ENCODE measurements around the gene PSG6. TPM values are rescaled to one million over a fixed set of nuclear protein-coding genes. Genes with fewer than 3 reads are reported as not detected.
"Not testable (repeated sequence)": the region's sequence is repeated elsewhere in the genome, so short reads cannot be mapped to it uniquely, and the experiment has no call there.

The PSG6 gene
- total RNA-seq, 1 donor from 2014 or later: not detected

- not testable (repeated sequence) for DNase-seq (ENCODE audit: low spot score in 2 of 2, unreplicated experiment in 2 of 2); H3K36me3 Mint-ChIP-seq; H3K27ac Mint-ChIP-seq; H3K4me1 Mint-ChIP-seq; H3K27me3 Mint-ChIP-seq (ENCODE audit: low read depth); H3K4me3 Mint-ChIP-seq
- peaks cover 66% of the 10 kb centered on the region for H3K9me3 Mint-ChIP-seq
Observed at GRCh38 chr19:42913516-42913915, 4.2 kb downstream of the PSG6 start.

- peaks cover 66% of the 10 kb centered on the region for H3K9me3 Mint-ChIP-seq
- H3K36me3 Mint-ChIP-seq; H3K4me3 Mint-ChIP-seq; H3K27ac Mint-ChIP-seq; DNase-seq (ENCODE audit: low spot score in 2 of 2, unreplicated experiment in 2 of 2); H3K27me3 Mint-ChIP-seq (ENCODE audit: low read depth); H3K4me1 Mint-ChIP-seq: not testable (repeated sequence)
Observed at GRCh38 chr19:42912941-42913340, 4.8 kb downstream of the PSG6 start.

GRCh38 chr19:42911731-42912130, 6.0 kb downstream of the PSG6 start:
- not testable (repeated sequence) for H3K36me3 Mint-ChIP-seq; H3K27ac Mint-ChIP-seq; H3K4me3 Mint-ChIP-seq; DNase-seq (ENCODE audit: low spot score in 2 of 2, unreplicated experiment in 2 of 2); H3K4me1 Mint-ChIP-seq; H3K27me3 Mint-ChIP-seq (ENCODE audit: low read depth)
- peaks cover 72% of the 10 kb centered on the region for H3K9me3 Mint-ChIP-seq

GRCh38 chr19:42906162-42906561, 11.5 kb downstream of the PSG6 start:
- not testable (repeated sequence) for H3K4me1 Mint-ChIP-seq; H3K36me3 Mint-ChIP-seq; H3K27me3 Mint-ChIP-seq (ENCODE audit: low read depth); DNase-seq (ENCODE audit: low spot score in 2 of 2, unreplicated experiment in 2 of 2); H3K27ac Mint-ChIP-seq; H3K4me3 Mint-ChIP-seq
- H3K9me3 Mint-ChIP-seq: peaks cover 83% of the 10 kb centered on the region

GRCh38 chr19:42900561-42900960, 17.1 kb downstream of the PSG6 start:
- not testable (repeated sequence) for H3K27ac Mint-ChIP-seq; DNase-seq (ENCODE audit: low spot score in 2 of 2, unreplicated experiment in 2 of 2); H3K36me3 Mint-ChIP-seq; H3K4me1 Mint-ChIP-seq; H3K27me3 Mint-ChIP-seq (ENCODE audit: low read depth); H3K4me3 Mint-ChIP-seq
- peaks cover 77% of the 10 kb centered on the region for H3K9me3 Mint-ChIP-seq

GRCh38 chr19:42899674-42900073, 18.0 kb downstream of the PSG6 start:
- H3K4me3 Mint-ChIP-seq; H3K27me3 Mint-ChIP-seq (ENCODE audit: low read depth); H3K27ac Mint-ChIP-seq; DNase-seq (ENCODE audit: low spot score in 2 of 2, unreplicated experiment in 2 of 2); H3K36me3 Mint-ChIP-seq; H3K4me1 Mint-ChIP-seq: not testable (repeated sequence)
- H3K9me3 Mint-ChIP-seq: peaks cover 72% of the 10 kb centered on the region

GRCh38 chr19:42899110-42899509, 18.6 kb downstream of the PSG6 start:
- not testable (repeated sequence) for H3K27me3 Mint-ChIP-seq (ENCODE audit: low read depth); H3K27ac Mint-ChIP-seq; DNase-seq (ENCODE audit: low spot score in 2 of 2, unreplicated experiment in 2 of 2); H3K4me1 Mint-ChIP-seq; H3K4me3 Mint-ChIP-seq; H3K36me3 Mint-ChIP-seq
- H3K9me3 Mint-ChIP-seq: peaks cover 69% of the 10 kb centered on the region

GRCh38 chr19:42898656-42899055, 19.0 kb downstream of the PSG6 start:
- not testable (repeated sequence) for H3K36me3 Mint-ChIP-seq; H3K4me3 Mint-ChIP-seq; DNase-seq (ENCODE audit: low spot score in 2 of 2, unreplicated experiment in 2 of 2); H3K4me1 Mint-ChIP-seq; H3K27me3 Mint-ChIP-seq (ENCODE audit: low read depth); H3K27ac Mint-ChIP-seq
- H3K9me3 Mint-ChIP-seq: peaks cover 66% of the 10 kb centered on the region

GRCh38 chr19:42897729-42898128, 20.0 kb downstream of the PSG6 start:
- peaks cover 63% of the 10 kb centered on the region for H3K9me3 Mint-ChIP-seq
- H3K36me3 Mint-ChIP-seq, H3K4me1 Mint-ChIP-seq: not testable (repeated sequence)

GRCh38 chr19:42890446-42890845, 27.2 kb downstream of the PSG6 start:
- H3K27ac Mint-ChIP-seq: not testable (repeated sequence)

More at GRCh38 chr19:42897729-42898128, 20.0 kb downstream of the PSG6 start:
- not testable (repeated sequence) for H3K27me3 Mint-ChIP-seq (ENCODE audit: low read depth); DNase-seq (ENCODE audit: low spot score in 2 of 2, unreplicated experiment in 2 of 2); H3K4me3 Mint-ChIP-seq; H3K27ac Mint-ChIP-seq

GRCh38 chr19:42887876-42888445, 29.7 kb downstream of the PSG6 start:
- DNase-seq (ENCODE audit: low spot score in 2 of 2, unreplicated experiment in 2 of 2); H3K36me3 Mint-ChIP-seq; H3K27me3 Mint-ChIP-seq (ENCODE audit: low read depth); H3K27ac Mint-ChIP-seq; H3K4me3 Mint-ChIP-seq; H3K4me1 Mint-ChIP-seq: not testable (repeated sequence)
- peaks cover 69% of the 10 kb centered on the region for H3K9me3 Mint-ChIP-seq

More at GRCh38 chr19:42890446-42890845, 27.2 kb downstream of the PSG6 start:
- H3K9me3 Mint-ChIP-seq: peaks cover 56% of the 10 kb centered on the region
- H3K4me3 Mint-ChIP-seq; H3K4me1 Mint-ChIP-seq; H3K27me3 Mint-ChIP-seq (ENCODE audit: low read depth); DNase-seq (ENCODE audit: low spot score in 2 of 2, unreplicated experiment in 2 of 2); H3K36me3 Mint-ChIP-seq: not testable (repeated sequence)

GRCh38 chr19:42882730-42883129, 35.0 kb downstream of the PSG6 start:
- DNase-seq (ENCODE audit: low spot score in 2 of 2, unreplicated experiment in 2 of 2); H3K36me3 Mint-ChIP-seq; H3K4me1 Mint-ChIP-seq; H3K27me3 Mint-ChIP-seq (ENCODE audit: low read depth); H3K4me3 Mint-ChIP-seq; H3K27ac Mint-ChIP-seq: not testable (repeated sequence)
- peaks cover 79% of the 10 kb centered on the region for H3K9me3 Mint-ChIP-seq

GRCh38 chr19:42882010-42882409, 35.7 kb downstream of the PSG6 start:
- not testable (repeated sequence) for H3K4me1 Mint-ChIP-seq; H3K4me3 Mint-ChIP-seq; DNase-seq (ENCODE audit: low spot score in 2 of 2, unreplicated experiment in 2 of 2); H3K27ac Mint-ChIP-seq; H3K36me3 Mint-ChIP-seq; H3K27me3 Mint-ChIP-seq (ENCODE audit: low read depth)
- H3K9me3 Mint-ChIP-seq: peaks cover 75% of the 10 kb centered on the region
